GM23248 (cell line): ENCODE results near the gene SPRR2D.

Experiments used
- EZH2 ChIP-seq: fragments of 200-600 bp; sonication (generic); IDR thresholded peaks from 2 replicates; pipeline ENCODE4 v1.6.1; 2018; ENCODE audit warnings: antibody characterized with exemption, mild to moderate bottlenecking; ENCODE audit not compliant: insufficient read depth, poor library complexity, severe bottlenecking
- EZH2phosphoT487 ChIP-seq: fragments of 200-600 bp; sonication (generic); IDR thresholded peaks from 2 replicates; pipeline ENCODE4 v1.6.1; 2018; ENCODE audit warnings: antibody characterized with exemption, moderate library complexity, mild to moderate bottlenecking, low read depth; ENCODE audit not compliant: insufficient read depth

DNA sequence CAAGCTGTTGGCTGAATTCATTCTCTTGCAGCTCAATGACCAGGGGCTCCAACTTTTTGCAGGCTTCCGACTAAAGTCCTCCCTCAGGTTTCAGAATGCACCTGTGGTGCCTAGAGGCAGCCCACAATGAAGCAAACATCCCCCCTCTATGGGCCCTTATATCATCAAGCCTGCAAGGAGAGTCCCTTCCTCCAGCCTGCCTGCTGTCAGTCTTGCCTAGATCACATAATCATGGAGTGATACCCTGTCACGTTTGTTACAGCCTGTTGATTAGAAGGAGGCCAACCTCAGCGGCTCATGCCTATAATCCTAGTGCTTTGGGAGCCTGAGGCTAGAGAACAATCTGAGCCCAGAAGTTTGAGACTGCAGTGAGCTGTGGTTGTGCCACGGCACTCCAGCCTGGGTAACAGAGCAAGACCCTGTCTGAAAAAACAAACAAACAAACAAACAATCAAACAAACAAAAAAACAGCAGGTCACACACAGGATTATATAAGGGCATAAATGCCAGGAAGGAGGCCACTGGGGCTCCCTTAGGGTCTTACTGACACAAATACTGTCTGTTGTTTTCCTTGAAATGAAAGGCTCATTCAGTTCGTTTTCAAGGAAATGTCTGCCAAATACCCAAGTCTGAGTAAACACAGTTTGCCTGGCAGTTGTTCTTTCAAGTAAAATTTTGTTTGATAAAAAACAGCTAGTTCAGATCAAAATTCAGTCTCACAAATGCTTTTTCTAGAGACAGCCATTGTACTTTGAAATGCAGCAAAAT is 44.1 kb downstream of the SPRR2D start:
- TF ChIP-seq EZH2 = no peak
- no peak for TF ChIP-seq EZH2phosphoT487
